GM18526 (cell line): ENCODE measurements around the gene ADAT1.

Experiments
- POLR2A ChIP-seq: IDR thresholded peaks from 3 replicates; pipeline ENCODE4 v1.6.1; 2011; ENCODE audit not compliant: insufficient read length; ENCODE audit errors: extremely low read depth

Gene ADAT1

DNA sequence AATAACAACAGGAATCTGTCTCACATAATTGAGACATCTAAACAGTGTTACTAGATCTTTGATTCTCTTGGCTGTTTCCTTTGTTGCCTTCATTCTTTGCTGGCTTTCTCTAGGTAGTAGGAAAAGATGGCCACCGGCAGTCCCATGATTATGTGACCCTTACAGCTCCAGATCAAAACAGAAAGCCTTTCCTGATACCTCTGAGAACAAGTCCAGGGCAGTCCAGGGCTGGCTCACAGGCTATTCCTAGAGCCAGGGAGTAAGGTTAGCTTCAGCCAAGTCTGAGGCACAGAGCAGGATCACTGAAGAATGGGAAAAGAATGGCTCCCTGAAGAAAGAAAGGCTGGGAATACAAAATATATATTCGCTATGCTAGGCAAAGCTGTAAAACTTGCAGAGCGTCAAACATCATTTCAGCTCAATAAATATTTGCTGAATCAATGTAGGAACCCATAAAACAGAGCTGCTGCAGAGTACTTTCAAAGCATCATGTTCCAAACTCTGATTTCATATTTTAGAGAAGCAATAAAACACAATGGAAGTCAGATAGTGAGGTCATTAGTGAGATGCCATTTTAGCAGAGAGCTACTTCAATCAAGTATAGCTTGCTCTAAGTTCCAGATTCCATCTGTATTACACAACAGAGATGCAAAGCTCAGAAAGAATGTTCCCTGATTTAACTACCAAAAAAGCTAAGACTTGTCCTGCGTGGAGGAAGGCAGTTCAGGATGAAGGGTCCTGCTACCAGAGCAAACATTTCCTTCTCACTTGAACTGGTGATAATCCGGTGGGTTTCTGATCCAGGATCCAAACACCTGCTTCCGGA is 23.4 kb downstream of the ADAT1 start:
- TF ChIP-seq POLR2A = no peak

DNA sequence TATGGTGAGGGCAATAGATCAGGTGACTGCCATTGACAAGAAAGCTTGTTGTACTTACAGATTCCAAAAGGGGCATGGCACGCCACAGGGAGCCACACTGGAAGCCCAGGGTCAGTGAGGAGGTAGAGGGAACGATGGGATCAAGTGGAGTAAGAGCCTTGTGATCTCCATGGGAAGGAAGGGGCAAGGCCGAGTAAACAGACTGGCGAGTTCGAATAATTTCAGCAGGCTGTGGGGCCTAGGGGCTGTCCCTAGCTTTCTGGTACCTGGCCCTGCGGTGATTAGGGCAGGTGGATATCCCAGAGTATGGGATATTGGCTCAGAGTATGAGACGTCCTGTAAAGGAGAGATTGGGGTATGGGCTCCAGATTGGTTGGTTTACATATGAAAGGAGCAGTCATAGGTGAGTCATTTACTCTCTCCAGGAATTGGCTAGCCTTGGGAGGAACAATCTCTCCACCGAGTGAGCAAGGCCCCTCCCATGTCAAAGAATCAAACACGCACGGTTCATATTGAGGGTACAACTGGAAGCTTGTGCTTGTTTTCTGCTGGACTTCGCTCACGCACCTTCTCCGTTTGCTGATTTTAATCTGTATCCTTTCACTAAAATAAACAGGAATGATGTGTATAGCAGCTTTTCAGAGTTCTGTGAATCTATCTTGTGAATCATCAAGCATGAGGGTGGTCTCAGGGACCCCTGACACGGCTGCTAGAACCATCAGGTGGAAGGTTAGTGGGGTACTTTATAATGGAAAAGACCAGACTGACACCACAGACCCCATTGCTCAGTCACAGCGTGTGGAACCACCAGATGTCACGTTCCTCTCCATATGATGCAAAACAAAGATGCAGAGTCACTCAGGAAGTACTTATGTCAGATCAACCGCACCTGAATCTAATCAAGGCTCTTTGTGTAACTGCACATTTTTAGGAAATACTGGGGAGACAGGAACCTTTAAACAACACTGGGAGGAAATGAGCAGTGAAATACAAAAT is 29.0 kb downstream of the ADAT1 start:
- TF ChIP-seq POLR2A = no peak

DNA sequence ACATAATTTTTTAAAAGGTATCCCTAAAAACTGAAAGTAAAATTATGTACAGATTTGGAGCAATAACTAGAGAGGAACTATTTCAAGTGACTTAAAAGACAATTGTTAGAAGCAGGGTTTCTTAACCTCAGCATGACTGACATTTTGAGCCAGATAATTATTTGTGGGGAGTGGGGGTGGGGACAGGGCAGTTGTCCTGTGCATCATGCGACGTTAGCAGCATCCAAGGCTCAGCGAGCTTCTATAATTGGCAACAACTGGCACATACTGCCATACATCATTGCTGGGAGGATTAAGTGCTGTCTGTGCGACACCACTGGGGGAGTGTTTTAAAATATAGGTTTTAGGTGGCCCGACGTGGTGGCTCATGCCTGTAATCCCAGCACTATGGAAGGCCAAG is 29.8 kb downstream of the ADAT1 start:
- TF ChIP-seq POLR2A = no peak

DNA sequence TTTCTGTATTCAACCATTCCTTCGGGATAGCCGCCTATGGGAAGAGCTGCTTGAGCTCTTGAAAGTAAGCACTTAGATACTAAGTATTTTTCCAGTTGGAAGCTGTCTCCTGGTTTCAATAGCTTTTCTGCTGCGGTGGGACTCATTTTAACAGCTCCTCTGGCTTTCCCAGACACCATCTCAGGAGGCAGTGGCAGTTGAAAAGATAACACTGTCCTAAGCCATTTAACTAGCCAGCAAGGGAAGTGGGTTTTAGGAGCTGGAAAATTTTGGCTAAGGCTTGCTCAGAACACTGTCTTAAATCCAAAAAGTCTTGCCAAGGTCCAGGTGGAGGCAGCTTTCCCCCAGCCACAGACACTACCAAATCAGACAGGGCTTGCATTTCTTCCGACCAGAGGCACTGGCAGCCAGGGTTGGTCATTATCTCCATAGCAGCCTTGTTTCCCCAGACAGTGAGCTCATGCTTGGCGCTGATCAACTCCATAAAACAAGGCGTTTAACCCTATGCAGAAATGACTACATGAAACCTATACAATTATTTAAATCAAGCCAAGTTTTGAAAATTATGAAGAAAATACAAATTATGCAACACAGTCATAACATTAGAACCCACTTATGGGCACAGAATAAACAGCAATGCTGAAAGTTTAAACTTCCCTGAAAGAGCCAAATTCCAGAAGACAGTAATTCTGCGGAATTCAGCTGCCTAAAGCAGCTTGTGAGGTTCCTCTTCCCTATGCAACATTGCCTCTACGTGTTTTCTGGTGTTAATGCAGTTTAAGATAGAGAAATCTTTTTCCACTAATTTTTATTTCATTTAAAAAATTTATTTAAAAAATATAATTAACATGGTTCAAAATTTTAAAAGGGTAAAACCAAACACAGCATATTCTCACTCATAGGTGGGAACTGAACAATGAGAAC is 31.9 kb downstream of the ADAT1 start:
- no peak for TF ChIP-seq POLR2A

DNA sequence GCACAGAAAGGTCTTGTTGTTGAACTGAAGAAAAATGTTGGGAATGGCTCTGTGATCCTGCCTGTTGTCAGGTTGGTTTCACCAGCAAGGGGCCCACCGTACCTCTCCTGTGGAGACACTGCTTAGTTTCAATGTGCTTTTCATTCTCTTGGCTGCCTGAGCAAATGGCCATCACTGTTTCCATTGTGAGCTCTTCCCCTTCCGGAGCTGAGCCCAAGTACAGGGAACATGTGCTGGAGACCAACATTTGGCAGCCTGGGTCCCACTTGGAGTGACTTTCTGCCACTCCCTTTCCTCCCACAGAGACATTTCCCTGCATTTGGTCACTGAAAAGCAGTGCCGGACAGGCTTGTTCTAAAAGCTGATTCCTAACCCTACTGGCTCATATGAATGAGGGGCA is 33.8 kb downstream of the ADAT1 start:
- no peak for TF ChIP-seq POLR2A

DNA sequence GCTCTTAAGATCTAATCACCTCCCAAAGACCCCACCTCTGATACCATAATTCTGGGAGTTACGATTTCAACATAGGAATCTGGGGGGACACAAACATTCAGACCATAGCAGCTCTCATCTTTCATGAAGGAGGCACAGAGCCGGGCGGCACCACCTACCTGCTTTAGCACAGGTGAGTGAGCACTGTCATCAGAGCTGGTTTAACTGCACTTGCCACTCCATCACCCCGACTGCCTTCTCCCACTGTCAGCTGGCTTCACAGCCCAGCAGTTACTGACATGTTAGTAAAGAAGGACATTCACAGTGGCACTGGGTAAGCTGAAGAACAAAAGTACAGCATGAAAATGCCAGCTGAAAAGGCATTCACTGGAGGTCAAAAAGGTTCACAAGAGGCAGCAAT is 34.4 kb downstream of the ADAT1 start:
- TF ChIP-seq POLR2A = no peak

DNA sequence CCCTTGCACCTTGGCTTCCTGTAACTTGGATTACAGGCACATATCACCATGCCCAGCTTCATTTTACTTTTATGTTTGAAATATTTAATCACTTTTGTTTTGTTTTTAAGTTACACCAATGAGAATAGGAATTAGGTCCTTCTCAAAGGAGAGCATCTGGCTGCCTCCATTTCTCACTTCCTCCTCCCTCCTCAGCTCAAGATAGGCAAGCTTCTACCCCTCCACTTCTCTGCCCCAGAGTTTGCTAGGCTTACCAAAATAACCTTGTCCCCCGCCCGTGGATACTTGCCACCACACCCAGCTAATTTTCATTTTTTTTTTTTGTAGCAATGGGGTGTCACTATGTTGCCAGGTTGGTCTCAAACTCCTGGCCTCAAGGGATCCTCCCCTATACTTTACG is 39.0 kb downstream of the ADAT1 start:
- no peak for TF ChIP-seq POLR2A

DNA sequence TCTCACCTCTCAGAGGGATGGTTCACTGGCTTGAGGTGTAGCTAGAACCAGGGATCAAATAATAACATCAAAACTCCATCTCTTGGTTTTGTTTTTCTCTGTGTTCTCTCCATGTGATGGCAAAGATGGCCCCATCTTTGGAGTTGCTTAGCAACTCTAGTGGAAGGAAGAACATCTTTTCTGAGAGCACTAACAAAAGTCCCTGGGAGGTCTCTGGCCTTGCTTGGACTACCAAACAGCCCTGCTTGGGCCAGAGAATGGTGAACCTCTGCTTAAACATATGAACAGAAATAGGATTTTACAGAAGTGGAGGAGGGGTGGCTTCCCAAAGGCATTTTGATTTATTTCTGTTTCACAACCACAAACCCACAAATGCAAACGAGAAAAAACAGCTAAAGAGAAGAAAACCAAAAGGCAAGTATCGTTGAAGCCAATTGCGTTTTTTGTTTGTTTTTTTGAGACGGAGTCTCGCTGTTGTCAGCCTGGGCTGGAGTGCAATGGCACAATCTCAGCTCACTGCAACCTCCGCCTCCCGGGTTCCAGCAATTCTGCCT is 43.7 kb downstream of the ADAT1 start:
- no peak for TF ChIP-seq POLR2A

DNA sequence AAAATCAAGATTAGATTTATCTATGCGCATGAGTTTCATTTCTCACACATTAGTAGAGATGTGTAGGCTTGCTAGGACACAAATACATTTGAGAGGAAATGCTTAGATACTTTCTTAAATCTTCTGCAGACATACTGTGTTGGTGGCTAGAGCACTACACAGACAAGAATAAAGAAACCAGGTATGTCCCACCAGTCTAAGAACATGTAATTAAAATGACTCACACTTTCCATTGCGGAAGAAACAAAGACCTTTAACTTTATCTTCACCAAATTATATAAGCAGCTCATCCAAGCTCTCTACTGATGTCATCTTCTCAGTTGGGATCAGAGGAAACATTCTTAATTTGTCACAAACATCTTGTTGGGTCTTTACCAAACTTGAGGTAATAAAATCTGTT is 44.4 kb downstream of the ADAT1 start:
- no peak for TF ChIP-seq POLR2A

DNA sequence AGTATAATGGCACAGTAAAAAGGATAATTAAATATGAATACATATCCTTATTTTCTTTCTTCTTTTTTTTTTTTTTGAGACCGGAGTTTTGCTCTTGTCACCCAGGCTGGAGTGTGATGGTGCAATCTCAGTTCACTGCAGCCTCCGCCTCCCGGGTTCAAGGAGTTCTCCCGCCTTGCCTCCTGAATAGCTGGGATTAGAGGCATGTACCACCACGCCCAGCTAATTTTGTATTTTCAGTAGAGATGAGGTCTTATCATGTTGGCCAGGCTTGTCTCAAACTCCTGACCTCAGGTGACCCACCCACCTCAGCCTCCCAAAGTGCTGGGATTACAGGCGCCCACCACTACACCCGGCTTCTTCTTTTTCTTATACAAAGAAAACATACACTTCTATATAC is 44.9 kb downstream of the ADAT1 start:
- no peak for TF ChIP-seq POLR2A

DNA sequence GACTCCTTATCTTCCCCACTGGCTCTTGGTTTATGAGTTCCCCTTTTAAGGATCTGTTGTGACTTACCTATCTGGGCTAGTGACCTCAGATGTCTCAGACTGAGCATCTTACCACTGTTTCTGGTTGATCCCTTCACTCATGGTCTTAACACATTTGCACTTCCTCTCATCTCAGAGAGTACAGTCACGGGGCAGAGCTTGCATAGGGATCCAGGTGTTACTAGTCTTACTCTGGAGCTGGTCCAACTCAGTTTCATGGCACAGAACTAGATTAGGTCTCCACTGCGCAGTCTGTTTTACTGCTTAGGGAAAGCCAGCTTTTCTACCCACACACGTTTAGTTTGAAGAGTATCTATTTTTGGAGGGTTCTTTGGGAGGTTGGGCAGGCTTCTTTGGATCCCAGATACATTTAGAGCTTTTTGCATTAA is 46.7 kb downstream of the ADAT1 start:
- TF ChIP-seq POLR2A = no peak

DNA sequence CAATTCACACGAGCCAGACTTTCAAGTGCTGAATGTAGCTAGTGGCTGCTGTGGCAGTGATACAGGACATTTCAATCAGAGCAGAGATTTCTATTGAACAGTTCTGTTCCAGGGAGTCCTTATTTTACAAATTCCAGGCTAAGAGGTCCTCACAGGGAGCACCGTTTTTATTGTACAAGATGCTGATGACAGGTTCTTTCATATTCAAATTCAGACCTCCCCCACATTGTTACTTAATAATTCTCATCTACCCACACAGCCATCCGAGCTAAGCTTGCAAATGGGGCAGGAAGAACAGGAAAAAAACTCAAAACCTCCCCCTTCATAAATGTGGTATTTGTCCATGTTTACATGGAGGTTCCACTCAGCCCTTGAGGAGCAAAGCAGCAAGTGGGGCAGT is 47.1 kb downstream of the ADAT1 start:
- no peak for TF ChIP-seq POLR2A

DNA sequence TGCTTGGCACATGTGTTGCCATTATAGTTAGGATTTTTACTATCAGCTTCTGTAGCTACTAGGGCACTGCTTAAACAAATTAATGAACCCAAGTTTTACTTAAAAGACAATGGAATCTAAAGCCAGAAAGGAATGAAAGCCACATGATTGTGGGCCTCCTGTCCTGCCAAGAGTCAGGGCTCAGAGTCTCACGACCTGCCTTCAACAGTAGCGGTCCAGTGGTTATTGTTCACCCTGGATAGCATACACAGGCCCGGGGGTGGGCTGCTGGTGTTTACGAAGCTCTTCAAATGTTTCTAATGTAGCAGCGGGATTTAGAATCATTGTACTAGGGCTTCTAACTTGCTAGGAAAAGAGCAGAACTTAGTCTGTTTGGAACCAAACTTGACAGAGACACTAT is 49.1 kb downstream of the ADAT1 start:
- TF ChIP-seq POLR2A = no peak

DNA sequence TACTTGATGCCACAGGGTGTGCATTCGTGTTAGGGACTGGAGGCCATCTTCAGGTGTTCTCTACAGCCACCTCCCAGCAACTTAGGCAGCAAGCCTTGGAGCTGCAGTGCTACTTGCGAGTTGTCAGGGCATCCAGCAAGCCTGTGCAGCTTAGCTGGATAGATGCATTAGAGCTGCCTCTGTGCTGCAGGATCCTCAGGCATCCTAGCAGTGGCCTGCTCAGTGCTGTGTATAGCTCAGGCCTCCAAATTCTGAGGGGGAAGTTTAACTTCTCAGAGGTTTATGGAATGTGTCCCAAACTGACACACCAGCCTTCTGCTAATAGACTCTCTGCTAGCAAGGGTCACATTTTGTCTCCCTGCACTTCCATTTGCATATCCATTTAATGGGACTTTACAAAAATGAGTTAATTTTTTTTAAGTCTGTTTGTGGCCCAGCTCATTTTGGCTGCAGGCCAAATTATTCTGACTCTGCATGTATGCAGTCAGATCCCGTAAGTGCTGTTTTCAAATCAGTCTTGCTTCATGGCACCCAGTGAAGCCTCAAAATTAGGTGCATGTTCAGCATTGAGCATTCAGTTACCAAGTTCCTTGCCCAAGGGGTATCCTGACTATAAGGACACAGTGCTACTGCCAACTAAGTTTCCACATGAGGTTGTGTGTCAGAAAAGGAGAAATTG is 50.1 kb downstream of the ADAT1 start:
- TF ChIP-seq POLR2A = no peak

DNA sequence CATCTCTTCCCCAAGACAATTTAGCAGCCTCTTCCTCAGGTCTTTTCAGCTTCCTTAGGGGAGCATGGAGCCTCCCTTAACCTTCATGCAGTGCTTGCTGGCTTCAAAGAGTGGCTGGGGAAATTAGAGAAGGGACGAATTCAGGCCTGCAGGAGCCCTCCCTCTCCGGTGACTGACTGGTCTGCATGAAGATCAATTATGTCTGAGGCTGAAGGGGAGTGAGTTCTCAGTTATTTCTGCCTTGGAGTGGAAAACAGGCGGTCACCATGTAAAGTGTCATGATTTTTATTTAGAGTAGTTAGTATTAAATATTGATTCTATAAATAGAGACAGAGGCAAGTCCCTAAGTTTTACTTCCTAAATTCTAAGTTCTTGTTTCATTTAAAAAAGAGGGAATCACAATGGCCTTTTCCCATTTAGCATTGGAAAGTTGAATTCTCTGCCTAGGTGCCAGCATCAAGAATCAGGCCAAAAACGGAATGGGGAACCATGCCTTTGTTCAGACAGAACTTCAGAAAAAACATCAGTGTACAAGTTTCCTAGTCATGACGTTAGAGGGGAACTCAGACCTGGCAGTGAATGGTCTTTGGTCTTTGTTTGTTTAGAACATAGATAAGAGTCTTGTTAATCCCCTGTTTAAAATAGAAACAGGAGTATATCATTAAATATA is 52.5 kb downstream of the ADAT1 start:
- no peak for TF ChIP-seq POLR2A
